Measurements from ENCODE around the gene HOXB8. TPM values are rescaled to one million over a fixed set of nuclear protein-coding genes. Genes with fewer than 3 reads are reported as not detected.

Gene HOXB8
- total RNA-seq, 1 donor from 2014 or later: 65.8 TPM

DNA sequence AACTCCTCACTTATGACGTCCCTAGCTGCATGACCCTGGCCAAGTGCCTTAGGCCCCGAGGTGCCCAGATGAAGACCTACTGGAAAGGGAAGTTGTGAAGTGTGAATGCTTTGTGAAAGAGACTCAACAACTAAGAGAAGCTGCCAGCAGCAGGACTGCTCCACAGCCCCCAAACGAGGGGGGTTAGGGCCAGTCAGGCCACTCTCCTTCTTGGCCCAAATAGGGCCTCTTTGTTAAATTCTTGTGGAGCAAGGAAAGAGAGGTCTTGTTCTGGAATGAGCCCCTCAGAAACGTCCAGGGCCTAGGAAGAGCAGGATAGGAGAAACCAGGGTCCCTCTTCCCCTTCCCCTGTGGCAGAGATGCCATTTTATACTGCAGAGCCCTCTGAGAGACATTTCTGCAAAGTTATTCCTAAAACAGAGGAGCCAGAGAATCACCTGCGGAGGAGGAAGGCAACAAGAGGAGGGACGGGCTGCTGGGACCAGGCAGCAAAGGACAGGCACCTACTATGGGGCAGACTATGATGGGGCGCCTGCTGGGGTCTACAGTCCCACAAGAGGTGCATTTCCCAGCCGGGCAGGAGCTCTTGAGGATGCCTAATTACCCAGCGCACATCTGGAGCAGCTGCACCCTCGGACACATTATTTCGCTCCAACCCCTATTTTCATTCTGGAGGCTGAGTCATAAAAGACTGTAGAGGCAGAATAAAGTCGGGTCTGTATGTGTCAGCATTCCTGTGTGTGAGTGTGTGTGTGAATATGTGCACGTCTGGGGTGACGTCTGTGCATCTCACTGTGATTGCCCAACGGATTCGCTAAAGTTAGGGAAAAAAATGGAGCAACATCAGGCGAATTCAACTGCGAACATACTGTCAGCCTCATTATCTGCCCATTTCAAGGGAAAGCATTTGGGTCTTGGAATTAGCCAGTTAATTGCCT lies 22.5 kb upstream of the HOXB8 start:
- DNase-seq (ENCODE audit: low read depth): peak; percentile 70

DNA sequence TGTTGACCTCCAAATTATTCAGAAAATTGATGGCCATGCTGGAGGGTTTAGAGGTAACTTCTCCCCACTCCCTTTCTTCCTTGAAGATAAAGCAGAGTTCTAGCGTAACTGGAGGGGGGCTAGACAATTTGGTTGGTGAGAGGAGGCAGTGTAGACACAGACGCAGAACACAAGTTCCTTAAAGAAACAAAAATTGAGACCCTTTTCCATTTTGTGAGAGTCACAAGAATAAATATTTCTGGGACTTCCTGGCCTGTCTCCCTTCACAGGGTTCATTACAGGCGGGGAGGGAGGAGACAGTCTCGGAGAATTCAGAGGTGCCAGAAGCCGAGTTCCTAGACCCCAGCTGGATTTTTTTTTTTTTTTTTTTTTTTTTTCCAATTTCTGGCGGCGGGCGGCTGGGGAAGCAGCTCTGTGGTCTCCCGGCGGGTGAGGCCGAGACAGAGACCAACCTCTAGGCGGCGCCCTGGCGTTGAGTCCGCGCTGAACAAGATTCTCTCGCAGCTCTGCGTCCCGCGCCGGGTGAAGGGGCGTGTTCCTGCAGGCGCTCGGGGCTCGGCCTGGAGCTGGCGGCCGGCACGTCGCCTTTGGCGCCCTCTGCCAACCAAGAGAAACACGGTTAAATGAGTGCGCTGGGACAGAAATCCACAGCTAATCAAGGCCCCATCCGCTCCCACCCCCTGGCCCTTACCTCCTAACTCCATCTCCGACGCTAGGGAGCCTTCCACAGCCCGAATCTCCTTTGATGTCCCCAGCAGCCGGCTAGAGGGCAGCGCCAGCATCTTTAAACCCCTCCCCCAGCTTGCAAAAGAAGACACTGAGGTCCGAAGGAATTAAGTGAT lies 21.3 kb upstream of the HOXB8 start:
- DNase-seq (ENCODE audit: low read depth): peak; percentile 72

DNA sequence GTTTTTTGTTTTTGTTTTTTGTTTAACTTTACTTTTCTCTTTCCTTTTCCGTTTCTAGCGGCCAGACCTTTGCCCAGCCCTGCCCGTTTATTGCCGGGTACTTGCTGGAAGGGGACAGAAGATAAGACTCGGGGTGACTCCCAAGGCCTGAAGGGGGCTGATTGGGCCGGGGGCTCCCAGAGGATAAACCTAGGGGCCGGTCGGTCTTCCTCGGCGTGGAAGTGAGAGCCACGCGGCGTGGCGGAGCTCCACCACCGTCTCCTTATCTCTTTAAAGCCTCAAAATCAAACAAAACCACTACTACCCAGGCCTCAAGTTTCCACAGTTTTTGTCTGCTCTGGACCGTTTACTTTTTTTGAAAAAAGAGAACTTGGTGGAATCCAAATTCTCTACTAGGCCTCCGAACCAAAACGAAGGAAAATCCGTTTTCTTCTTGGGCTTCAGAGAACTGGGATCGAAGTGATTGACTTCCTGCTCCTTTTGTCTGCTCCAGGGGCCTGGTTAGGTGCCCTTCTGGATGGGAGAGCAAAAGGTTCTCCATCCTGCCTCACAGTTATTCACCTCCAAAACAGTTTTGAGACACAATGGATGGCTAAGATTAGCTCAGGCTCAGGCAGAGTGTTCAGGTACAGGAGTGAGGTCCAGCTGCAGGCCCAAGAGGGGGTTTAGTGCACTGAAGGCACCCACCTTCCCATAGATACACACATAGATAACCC lies 19.6 kb upstream of the HOXB8 start:
- no peak for DNase-seq (ENCODE audit: low read depth)

DNA sequence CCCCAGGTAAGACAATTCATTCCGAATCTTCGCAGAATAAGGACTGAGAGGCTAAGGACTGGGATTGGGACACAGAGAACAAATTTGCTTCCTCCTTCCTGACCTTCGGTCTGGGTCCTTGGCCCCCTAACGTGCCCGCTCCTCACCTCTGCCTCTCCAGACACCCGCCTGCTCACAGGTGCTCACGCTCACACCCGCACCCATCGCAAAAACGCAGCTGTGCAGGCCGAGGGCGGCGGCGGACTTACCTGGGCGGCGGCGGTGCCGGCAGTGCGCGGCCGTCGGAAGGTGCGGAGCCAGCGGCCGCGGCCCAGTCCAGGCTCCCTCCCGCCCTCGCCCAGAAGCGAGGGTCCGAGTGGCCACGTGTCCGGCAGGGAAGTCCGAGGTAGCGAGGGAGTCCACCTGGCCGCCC lies 18.2 kb upstream of the HOXB8 start:
- no peak for DNase-seq (ENCODE audit: low read depth)

DNA sequence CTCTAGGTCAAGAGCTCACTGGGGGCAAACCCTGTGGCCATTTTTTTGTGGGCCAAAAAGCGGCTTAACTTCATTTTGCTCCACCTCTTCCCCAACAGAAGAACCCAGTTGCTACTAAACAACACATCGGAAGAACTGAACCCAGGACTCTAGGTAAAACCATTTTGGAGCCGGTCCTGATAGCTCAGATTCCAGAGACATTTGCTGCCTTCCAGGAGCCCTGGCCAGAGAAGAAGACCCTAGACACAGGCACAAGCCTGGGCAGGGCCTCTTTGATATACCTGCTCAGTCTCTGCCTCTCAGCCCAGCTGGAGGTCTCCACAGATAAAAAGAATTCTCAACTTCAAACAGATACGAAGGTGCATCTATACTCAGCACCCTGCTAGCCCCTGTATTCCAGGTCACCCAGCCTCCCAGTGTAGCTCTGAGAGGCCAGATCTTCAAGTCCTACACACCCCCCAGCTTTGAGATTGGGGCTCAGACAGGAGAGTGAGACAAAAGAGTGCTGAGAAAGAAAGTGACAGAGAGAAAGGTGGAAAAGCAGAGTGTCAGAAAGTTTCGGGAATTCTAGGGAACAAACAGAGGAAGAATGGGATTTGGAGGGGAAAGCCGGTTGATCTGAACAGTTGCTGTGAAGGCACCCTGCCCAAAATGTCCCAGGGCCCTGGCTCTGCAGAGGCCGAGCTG lies 17.6 kb upstream of the HOXB8 start:
- DNase-seq (ENCODE audit: low read depth): no peak

DNA sequence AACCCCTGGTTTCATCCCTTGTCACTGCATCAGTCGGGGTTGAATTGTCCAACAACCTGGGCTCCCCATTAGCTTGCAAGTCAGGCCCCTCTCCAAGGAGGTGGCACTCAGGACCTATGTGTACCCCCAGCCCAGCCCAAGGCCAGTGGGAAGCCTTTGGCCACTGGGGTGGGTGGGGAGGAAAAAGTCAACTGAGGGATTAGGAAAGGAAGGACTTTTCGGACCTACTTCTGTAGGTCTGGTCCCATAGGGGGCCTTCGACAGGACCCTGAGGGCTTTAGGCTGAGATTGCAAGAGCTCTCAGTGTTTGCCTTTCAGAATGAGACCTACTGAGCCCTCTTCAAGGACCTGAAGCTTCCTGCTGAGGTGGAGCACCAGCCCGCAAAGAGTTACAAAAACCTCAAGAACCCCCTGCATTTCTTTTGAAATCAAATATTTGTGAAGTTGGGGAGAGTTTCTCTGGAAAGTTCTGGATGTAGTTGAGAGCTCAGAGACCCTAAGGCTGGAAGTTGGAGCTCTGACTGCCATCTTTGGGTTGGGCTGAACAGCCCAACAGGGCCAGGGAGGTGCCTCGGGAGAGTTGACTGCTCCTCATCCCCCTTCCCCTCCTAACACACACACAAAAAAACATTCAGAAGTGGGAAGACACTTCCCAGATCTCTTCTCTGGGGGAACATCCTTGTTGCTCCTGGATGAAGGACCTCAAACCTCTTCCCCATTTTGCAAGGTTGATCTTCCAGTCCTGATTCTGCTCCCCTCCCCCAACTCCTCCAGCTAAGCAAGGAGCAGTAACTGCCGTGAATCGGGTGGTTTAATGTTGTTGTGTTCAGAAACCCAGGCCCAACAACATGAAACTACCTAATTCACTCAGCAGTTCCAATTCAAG lies 16.8 kb upstream of the HOXB8 start:
- no peak for DNase-seq (ENCODE audit: low read depth)

DNA sequence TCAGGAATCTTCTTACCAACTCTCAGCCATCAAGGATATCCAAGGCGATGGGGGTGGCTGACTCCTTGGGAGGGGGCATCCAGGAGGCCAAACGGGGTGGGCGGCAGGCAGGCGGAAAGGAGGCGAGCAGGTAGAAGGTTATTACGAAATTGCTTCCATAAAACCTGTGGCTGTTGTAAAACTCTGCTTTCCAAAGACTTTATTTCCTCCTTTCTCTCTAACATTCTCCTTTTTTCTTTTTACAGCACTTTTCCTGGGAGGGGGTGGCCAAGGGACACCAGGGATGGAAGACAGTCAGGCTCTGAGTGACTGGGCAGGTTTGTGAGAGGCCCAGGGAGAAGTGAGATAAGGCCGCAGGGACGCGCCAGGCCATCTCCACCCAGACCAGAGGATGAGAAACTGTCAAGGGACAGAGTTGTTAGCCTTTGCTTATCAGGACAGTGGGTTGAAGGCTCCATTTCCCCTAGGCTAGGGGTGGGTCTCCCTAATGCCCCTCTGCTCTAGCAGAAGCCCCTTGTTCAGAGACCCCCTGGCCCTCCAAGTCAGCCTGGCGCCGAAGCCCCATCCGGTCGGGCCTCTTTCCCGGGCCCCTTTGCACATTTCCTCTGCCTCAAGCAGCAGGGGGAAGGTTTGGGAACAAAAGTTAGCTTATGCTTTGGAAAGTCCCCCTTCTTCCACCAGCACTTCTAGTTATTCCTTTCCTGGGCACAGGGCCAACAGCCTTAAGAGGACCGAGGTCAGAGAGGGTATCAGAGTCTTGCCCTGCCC lies 16.0 kb upstream of the HOXB8 start:
- no peak for DNase-seq (ENCODE audit: low read depth)

DNA sequence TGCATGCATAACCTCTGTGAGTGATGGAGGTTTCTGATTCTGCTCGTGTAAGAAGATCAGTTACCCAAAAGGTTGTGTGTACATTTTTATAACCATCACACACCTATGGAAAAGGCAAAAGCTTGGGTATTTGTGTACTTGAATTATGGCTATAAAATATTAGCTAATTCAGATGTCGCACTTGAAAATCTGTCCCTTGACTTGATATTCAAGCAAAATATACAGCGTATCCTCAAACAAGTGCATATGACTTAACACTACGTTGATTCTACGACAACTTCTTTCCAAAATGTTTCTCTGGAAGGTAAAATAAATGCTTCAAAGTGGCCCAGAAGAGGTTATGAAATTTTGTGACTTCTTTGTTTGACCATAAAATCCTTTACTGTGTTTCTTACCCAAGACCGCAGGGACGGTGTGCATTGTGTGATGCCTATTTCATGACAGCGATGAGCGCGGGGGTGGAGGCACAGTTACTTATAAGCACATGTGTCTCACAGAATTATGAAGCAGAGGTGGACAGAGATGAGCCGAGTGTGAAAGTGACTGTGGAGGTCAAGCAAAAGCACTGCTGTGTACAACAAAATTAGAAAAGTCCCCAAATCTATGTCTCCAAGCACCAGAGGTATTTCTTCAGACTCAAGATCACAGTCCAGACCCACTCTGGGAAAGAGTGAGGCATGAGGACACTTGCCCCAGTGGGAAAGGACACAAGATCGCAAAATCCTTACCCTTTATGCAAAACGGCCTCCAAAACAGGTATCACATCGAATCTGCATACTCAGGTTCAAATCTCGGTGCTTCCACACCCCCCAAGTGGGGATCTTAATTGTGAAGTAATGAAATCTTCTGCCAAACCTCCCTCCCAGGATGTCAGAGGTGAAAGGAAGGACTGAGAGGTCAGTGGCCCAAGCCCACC lies 15.2 kb upstream of the HOXB8 start:
- no peak for DNase-seq (ENCODE audit: low read depth)

DNA sequence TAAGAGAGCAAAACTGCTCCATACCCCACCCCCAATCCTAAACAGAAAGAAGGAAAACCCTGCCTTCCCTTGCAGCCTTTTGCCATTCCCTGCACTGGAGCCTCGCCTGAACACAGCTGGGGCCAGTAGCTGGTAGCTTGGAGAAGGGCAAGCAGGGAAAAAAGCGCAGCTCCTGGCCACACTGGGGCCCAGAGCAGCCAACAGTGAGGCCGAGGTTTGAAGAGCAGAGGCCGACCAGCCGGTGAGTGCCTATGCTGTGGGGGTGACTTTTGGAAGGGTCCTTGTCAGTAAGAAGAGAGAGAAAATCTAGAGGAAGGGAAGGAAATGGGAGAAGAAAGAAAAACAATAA lies 14.3 kb upstream of the HOXB8 start:
- DNase-seq (ENCODE audit: low read depth): no peak

DNA sequence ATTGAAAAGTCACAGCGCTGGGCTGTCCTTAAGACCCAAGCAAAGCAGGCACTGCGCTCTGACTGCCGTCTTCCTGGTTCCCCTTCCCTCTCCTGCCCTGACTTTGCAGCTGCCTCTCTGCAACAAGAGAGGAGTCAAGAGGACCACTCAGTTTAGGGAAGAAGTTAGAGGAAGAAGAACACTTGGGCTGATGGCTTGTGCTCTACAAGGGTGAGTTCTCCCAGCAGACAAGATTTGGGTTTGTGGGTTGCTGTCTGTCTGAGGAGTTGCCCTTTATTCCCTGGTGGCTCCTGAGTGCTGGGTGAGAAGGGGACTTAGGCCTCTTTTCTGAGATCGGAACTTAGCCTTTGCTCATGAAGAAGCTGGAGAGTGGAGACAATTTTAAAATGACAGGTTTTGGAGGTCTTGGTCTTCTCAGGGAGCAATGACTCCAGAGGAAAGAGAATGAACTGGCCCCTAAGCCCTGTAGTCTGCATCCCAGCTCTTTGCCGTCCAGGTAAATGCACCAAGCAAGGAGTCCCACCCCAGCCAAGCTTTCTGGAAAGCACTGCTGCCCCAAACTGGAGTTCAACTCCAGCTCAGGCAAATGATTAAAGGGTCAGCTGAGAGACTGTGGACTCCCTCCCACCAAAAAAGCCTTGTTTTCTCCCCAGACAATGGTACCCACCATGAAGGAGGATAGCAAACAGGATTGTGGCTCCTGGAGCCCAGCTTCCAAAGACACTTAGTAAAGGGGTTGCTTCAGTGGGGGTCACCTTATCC lies 13.7 kb upstream of the HOXB8 start:
- no peak for DNase-seq (ENCODE audit: low read depth)

DNA sequence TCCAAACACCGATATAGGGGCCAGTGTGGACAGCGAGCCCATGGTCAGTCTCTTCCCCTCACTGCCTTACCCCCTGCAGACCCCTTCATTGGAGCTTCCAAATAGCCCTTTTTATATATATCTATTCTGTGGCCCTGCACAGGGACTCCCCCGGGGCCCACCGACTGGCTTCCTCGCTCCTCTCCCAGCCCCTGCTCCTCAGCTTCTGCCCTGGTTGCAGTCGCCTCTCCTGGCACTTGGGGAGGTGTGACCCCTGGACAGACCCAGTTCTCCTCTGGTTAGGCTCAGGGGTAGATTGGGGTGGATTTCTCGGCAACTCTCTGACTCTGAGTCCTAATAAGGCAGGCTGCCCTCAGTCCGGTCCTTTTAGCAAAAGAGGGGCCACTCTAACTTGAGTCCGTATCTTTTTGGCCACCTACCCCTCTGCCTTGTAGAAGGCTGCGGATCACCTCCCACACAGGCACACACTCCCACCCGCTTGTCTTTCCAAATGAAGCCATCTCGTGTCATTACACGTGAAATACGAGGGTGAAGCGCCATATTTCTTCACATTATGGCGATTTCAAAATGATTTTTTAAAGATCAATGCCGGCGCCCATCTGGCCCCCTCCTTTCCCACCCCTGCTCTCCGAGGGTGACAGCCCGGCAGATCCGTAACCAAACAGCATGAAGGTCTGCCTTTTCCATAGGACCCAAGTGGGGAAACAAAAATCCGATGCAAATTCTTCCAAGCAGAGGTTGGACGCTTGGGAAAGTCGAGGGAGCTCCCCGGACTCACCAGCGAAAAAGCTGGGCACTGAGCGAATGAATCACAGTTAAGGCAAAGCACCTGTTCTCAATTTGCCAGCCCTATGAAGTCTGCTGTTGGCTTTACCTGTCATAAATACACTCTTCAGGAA lies 12.8 kb upstream of the HOXB8 start:
- DNase-seq (ENCODE audit: low read depth): no peak

DNA sequence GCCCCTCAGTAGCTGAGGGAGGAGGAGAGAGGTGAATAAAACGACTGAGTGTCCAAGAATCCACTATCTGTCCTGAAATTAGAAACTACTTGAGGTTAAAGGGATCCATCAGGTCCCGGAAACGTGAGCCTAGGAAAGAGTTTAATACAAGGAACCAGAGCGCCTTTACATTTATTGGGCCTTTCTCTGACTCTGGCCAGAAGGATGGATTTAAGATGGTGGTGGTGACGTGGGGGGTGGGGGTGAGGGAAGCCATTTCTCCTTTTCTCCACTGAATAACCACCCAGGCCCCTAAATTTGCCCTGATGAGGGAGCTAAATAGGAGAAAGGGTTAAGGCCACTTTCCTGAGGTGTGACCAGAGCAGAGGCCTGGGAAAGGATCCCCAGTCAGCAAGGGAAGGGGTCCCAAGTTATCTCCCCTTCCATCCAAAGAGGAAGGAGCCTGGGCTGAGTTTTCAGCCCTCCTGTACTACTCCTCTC lies 12.1 kb upstream of the HOXB8 start:
- DNase-seq (ENCODE audit: low read depth): no peak

DNA sequence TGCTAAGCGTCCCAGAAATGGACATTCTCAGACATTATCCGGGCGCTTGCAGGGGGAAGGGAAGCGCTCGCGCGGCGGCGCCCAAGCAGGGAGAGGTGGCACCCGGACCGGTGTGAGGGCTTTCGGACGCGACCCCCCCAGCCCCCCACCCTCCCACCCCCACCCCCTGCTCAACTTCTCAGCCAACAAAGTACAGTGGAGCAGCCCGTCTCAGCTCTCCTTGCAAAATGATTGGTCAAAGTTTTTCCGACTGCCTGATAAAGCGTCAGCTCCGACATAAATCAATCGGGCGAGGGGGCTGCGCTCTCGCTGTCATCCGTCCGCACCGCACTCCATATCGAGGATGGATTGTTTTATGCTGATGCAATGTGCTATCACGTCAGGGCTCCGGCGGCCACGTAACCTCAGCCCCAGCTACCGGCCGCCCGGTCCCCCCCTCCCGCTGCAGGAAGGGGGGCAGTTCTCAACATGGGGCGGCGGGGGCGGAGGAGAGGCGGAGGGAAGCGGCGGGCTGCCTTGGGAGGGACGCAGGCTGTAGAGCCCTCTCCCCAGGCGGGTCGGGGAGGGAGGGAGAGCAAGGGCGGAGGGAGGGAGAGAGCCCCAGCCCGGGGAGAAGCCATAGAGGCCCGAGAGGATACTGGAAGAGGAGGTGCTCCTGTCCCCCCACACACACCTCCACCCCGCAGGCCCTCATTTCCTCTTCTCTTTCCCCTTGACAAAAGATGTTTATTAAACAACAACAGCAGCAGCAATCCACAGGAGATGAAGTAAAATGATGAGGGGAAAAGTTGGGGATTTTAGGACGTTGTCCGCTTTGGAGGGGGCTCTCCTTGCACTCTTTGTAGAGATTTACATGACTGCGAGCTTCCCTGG lies 11.4 kb upstream of the HOXB8 start, which contains the start of gene HOXB9:
Gene HOXB9 (minus strand): TSS at position 114 of the 873 bp plus-strand sequence. CDS start 89 bp downstream, at position 25.
- DNase-seq (ENCODE audit: low read depth): peak; percentile 73

DNA sequence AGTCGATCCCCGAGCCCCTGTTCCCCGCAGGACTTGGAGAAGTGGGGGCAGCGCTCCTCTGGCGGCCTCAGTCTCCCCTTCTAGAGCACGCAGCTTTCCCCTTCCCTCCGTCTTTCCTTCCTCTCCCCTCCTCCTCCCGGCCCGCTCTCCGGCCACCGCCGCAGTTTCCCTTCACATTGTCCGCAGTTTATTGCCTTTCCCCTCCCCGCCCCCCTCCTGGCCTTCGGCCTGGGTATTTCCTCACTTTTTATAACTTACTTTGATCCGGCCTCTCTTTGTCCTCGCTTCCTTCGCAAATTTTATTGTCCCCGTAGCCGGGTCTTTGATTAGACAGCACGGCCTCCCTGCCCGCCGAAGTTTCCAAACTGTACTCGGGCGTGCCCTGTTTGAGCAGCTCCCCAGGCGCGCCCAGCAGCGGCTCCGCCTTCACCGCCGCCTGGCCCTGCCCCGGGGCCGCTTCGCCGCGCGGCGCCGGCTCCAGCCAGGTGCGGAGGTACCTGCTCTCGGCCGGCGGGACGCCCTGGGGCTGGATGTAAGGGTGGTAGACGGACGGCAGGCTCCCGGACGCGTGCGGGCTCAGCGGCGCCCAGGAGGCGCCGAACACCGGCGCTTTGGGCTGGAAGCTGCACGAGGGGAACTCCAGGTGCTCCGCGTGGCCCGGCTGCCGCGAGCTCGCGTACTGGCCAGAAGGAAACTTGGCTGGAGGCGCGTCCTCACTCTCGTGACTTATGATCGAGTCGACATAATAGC lies 10.6 kb upstream of the HOXB8 start:
- no peak for DNase-seq (ENCODE audit: low read depth)

Data from renal cortical epithelial cell (primary cell).